NCI-H1694 treated with DMSO at 0.1 percent for 48 hours (cell line): ENCODE data around the gene GOT1.

Experiments used
- DNase-seq: peaks from one replicate; lab custom pipeline; 2025; lab: John Stamatoyannopoulos, UW

The GOT1 gene

DNA sequence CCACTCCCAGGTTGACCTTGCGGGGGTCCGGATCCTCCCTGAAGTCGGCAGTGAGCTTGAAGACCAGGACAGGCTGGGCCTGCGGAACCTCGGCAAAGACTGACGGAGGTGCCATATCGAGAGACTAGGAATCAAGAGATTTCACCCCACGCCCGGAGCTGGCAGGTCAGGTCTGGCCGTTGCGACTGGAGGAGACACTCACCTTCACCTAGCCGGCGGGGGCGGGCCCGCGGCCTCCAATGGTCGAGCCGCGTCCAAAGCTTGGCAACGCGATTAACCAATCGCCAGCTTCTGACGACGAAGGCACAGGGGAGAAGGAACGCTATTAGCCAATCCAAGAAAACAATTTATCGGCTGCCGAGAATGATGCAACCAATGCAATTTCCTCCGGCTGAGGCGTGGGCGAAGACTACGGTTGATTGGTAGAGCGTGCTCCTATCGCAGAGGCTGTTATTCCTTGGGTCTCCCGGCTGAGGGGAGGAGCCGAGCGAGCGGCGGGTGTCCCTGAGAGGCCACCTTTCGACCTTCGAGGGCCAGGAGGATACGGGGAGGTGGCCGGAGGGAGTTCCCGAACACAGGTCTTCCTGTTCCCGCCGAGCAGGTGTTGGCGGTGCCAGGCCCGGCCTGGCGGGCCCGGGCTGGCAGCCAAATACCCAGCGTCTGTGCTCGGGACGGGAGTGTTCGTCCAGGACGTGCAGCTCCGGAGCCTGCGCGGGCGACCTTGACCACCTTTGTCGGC lies at the start of gene GOT1:
GOT1 (minus strand) TSS at position 174 of the 739 bp plus-strand sequence; CDS start at position 115, 59 bp downstream.
- peak; percentile 97 for DNase-seq

DNA sequence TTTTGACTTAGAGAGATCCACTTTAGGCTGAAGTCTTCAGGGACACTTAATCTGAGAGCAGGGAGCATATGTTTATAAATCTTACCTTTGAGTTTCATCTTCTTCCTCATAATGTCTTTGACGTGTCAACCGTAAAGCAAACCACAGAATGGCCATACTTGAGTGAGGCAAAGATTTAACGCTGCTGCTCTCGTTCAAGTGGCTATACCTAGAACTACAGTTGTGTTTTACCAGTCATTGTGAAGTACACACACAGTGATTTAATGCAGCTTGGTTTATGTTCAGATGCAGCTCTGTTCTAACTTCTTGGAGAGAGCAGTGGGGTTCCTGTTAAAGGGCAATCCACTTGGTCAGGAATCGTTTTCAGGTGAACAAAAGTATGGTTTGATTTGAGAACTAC lies 39.9 kb upstream of the GOT1 start:
- no peak for DNase-seq

DNA sequence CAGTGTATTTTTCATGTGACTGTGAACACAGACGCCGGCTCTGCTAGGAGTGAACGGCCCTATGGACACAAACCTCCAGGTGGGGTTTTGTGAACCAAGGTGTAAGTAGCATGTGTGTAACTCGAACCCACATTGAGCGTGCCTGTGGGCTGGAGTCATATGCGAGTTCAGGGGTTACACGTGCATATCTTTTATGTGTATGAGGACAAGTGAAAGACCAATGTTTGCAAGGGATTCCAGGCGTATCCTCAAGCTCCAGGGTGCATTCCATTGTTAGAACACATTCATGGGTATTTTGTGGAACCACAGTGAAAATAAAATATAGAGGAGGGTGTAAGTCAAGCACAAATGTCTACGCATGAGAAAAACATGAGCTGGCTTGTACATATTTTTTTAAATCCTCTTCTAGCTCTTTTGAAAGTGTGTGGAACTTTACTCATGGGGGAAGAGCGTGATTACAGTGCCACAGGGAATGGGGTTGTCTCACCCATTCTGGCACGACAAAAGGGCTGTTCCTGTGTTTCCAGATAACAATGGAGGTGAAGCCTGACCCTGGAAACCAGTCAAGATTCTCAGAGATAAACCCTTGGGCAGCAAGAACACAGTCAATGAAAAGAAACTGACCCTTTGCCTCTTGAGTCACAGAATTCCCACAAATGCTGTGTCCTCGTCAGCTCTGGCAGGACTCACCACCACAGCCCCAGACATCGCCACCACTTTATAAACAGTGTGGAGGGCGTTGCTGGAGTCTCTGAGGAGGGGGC lies 37.0 kb upstream of the GOT1 start:
- no peak for DNase-seq

DNA sequence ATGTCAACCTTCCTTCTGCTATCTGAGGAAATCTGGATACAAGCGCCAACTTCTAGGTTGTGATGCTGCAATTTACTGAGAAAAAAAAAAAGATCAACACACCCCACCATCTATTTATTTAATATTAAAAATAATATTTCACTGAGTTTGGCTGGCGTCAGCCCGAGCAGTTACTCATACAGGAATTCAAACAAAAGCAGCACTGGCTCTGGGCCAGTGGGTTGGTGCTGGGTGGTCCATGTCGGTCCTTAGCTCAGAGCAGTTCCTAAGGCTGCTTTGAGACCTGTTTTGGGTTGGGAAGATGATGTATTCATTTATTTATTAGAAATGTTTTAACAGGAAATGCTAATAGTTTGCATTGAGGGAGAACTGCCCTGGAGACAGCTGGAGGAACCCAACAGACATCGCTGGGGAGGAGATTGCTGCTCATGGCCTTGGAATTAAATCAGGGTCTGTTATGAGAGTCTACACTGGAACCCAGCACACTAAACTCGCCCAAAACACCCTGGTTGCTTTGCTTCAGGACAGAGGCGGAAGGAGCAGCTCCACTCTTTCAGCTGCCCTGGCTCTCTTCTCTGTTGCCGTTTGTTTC lies 36.3 kb upstream of the GOT1 start:
- no peak for DNase-seq

DNA sequence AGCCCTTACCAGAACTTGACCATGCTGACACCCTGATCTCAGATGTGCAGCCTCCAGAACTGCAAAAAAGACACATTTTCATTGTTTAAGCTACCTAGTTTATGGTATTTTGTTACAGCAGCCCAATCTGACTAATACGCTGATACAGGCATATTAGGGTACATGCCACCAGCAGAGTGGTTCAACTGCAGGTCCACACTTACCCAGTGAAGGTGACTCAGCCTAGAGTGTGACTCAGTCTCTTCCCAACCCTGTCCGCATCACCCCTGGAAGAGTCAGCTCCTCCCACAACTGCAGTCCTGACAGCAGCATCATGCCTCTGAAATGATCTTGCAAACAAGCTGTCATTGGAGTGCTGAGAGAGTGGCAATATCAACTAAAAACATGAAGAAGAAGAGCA lies 30.8 kb upstream of the GOT1 start:
- DNase-seq = no peak

DNA sequence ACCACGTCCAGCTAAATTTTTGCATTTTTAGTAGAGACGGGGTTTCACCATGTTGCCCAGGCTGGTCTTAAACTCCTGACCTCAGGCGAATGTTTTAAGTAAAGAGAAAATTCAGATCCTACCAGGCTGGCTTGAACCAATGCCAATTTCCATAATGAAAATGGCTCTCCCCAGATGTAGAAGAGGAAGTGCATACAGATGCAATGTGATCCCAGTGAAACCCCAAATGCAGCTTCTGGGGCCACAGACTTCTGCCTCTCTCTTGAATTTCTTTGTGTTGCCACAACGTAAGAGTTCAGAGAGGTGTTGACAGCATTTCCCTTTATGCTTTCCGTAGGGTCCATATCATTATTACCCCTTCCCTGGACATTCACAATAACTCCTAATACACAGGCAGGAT lies 29.6 kb upstream of the GOT1 start:
- no peak for DNase-seq

DNA sequence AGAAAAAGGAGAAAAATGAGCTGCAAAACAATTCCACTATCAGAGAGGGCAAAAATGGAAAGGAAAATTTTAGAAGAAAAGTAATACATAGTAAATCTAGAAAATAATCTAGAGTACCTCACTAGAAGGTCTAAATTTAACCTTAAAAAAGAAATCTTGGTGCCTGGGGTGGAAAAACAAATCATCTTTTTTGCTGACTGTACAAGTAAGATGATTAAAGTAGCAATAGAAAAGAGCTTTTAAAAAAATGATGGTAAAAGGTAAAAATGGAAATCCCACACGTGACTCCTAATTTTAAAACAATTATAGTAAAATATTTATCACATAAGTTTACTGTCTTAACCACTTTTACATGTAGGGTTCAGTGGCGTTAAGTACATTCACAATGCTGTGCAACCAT lies 28.8 kb upstream of the GOT1 start:
- no peak for DNase-seq

DNA sequence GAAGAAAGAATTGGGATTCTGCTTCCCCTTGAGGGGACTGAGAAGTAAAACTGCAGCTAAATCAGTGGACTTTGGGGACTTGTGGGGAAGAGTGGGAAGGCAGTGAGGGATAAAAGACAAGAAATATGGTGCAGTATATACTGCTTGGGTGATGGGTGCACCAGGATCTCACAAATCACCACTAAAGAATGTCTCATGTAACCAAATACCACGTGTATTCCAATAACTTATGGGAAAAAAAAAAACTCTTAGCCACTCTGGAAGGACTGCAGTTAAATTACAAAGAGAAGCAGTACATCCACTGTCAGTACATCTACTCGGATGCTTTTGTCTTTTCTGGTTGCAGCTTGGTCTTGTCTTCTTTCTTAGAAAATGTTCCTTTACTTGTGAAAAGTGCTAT lies 27.4 kb upstream of the GOT1 start:
- DNase-seq = no peak

DNA sequence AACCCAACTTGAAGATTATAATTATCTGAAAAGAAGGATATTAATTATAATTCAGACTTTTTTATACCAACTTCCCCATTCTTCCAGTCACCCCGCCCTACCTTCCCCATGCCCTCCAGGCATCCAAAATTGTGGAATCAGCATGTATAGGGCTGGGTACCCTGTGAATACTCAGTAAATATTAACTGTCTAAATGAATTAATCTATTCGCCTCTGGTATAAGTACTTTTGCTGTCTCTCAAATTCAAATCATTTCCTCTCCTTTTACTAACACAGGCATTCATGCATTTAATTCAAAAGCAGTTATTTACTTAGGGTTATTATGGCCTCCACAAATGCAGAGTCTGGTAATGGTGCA lies 26.5 kb upstream of the GOT1 start:
- DNase-seq = no peak

DNA sequence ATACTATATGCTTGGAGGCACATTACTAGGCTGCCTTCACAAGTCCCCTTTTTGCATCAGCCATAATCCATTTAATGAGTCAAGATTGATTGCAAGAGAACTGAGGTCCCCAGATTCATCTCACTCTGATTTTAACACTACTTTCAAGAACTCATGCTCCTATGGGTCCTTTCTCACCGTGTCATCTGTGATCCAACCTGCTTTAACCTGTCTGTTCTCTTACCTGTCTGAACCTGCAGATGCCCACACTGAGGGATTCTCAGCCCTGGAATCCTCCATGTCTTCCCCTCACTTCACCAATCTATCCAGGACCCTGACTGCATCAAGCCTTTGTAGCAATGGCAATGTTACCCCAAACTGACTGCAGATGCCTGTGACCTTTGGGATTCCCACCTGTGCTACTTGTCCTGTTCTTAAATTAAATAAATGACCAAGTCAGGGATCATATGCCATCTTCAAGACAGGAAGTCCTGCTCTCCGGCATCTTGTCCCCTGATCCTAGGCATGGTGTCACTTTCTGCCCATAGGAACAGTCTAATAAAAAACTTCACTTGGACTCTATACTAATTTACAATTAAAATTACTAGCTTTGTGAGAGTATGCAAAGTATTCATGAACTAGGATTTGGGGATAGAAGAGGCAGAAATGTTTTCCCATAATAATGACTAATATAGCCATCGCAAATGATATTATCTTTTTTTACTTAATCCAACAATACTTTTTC lies 25.9 kb upstream of the GOT1 start:
- DNase-seq = no peak

DNA sequence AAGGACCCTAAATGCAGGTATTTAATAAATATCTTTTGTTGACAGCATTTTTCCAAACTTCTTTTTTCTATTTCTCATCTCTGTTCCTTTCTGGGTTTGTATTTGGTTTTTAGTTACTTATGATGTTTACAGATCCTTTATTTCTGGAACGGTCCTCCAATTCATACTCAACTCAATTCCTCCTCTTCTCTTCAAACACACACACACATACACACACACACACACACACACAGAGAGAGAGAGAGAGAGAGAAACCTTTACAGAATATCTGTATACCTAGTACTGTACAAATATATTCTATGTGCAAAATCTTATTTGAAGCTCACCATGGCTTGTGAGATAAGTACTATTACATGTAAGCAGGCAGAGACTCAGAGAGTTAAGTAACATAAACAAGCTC lies 21.6 kb upstream of the GOT1 start:
- no peak for DNase-seq

DNA sequence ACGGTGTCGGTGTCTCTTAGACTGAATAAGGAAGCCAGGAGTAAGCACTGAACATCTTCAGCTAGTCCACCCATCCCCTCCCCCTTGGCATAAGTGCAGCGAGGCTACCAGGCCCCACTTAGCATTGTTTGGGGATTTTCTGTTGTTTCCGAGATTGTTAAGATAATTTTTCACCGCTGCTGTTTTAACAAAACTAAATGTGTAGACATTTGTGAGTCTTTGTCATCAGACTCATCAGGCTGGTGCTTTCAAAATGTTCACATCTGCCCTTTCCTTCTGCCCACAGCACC lies 21.0 kb upstream of the GOT1 start:
- DNase-seq = no peak

DNA sequence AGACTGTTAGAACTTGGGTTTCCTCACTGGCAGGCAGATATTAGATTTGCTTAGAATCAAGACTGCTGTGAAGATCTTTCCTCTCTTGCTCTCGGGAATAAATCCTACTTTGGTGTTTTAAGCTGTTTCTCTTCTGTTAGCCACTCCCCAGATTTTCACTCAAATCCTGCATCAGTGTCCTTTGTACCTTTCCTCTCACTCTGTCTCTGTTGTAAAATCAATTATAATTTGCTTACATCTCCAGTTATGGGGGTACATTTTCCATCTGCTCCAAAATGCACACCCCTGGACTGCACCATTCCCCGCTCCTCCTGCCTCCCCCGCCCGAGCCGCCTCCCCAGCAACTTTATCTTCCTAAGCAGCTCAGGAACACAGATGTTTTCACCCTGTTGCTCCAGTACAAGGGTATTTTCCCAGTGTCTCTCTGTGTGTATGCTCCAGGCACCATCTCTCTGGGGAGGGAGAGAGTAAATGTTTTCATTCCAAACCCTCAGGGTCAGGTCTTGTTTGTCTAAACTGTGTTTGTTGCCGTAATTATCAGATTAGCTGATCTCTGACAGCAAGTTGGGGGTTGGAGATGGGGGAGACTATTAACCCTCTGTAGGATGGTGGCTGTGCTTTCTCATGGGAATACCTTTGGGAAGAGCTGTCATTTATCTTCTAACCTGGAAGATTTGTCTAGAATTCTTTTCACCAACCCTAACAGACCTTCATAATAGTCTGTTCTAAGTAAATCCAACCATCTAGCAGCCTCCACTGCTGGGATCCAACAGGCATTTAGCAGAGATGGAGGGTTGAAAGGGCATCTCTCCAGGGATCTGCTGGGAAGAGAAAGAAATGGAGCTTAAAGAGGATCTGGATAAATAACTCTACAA lies 20.4 kb upstream of the GOT1 start:
- no peak for DNase-seq

DNA sequence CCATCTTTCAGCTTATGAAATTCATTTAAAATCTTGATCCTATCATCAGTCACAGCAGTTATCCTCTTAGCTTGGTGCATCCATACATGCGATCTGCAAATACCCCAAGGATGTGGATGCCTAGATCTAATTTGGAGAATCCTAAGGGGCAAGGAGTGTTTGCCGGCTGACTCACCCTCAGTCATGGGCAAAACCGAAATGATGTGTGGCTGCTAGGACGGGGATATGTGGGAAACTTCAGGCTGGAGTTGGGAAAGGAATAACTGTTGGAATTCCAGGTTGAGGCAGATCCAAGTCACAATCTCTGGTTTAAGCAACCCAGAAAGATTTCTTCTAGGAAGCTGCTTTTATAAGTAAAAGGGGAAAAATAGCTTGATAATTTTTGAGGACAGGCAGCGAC lies 19.7 kb upstream of the GOT1 start:
- no peak for DNase-seq

DNA sequence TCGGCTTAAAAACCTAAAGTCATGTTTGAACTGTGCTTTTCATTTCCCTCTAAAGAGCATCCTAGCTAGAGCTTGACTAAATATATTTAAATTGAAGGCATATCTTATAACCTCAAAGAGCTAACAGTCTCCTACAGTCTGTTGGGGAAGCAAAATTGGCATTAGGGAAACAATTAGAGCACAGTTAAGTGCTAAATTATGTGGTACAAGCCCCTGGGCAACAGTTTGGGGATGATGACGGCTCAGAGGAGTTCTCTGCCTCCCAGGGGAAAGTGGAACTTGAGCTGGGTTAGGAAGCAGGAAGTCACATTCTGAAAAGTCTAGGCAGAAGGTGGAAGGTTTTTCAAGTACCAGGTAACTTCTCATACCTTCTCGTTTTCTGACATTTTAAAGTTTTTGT lies 18.6 kb upstream of the GOT1 start:
- DNase-seq = no peak

DNA sequence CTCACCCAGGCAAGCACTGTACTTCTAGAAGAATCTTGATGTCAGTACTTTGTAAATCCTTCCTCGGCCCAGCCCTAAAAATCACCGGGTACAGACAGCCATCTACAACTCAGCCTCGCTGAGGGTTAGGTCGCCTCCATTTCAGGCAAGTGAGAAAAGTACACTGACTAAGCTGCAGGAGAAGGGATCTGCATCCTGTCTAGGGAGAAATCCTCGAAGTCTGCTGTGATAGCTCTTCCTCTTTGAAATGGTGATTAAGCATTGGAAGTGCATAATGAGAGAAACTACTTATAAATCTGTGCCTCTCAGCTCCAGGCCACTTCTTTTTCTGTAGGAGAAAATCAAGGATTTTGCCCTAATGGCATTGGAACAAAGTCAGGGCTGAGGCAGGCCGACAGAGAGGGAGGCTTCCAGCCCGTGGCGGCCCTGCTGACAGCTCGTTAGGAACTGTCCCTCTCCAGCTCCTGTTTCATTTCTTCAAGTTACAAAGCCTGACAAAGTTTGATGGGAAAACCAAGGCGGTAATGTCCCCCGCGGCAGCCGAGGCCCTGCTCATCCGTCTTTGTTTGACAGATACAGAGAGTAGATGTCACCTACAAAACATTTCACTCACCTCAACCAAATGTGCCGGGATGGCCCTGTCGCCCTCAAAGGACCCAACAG lies 14.1 kb upstream of the GOT1 start:
- no peak for DNase-seq

DNA sequence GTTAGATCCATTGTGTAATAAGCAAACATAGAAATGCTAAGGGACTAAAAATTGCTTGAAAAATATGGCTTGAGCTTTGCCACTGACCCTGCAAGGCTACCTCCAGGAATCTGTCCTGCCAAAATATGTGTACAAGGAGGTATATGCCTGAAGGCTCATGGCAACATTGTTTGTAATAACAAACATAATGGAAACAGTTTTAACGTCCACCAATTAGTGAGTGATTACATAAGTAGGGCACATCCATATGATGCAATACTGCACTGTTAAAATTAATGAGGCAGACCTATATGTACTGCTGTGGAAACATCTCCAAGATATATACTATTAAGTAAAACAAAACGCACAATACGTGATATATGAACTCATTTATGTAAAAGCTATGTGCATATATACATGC lies 13.1 kb upstream of the GOT1 start:
- DNase-seq = no peak

DNA sequence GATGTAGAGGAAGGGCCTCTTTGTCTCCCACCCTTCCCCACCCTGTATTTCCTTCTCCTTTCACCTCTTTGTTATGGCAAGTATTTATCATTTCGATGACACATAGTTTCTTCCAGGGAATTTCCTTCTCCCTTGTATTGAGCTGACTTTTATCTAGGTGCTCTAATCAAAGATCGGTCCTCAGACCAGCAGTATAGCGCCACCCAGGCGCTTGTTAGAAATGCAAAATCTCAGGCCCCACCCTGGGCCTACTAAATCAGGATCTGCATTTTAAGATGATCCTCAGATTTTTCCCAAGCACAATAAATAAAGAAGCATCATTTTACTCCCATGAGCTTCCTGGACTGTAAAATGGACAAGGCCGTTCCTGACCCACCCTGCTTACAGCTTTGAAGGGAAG lies 12.0 kb upstream of the GOT1 start:
- DNase-seq = no peak

DNA sequence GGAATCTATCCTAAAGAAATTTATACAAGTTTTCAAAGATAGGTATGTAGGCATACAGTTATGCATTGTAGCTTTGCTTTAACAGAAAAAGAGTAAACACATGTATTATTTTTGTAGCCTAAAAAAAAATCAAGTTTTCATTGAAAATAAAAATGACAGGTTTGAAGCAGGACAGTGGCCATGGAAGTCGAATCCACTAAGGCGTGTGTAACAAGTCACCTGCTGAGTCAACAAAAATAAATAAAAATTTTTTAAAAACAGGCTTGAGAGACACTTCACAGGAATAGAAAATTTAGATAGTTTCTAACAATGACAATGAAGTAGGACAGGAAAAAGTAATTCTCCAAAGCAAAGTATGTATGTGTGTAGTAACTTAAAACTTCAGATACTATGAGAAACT lies 8.5 kb upstream of the GOT1 start:
- DNase-seq = no peak

DNA sequence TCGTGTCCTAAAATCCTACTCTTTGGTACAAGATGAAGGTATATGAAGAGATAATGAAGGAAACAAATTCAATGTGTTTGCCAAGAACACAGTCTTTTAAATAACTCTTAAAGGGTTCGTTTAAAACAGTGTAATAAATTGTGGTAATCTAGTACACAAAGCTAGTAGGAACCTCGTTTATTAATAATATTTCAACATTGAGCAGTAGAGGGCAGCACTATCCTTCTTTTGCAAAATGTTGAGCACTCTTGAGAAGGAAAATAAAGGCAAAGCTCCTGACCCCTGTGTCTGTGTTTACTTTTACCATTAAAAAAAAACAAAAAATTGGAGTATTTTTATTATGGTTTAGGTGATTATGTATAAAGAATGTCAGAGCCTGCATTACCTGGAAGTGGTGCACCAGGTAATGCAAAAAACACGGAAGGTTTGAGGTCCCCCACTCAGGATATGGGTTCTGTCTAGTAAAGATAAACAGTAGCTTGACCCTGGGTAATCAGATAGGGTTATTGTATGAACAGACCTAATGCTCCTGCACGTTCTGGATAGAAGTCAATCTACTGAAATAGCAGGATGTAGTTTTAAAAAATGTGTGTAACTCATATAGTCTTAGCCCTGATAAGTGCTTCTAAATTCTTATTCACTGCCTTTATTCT lies 5.7 kb upstream of the GOT1 start:
- peak; percentile 47 for DNase-seq
